LNCaP clone FGC (cell line): ENCODE data around the gene ZC3H18.

Experiments used
- DNase-seq: peaks from one replicate; pipeline ENCODE4 v3.0.0-alpha.2; 2011; ENCODE audit warnings: low read depth
- H3K4me3 ChIP-seq: 2 replicates; pipeline ENCODE4 v1.5.1; 2011; ENCODE audit warnings: mild to moderate bottlenecking, low read depth, low read length, control low read depth
- TF ChIP-seq, protein P1 (sequence below): IDR thresholded peaks from 2 replicates; pipeline ENCODE4 v1.5.1; 2012; ENCODE audit warnings: mild to moderate bottlenecking; ENCODE audit not compliant: control insufficient read depth, insufficient read depth; ENCODE audit errors: extremely low read depth

Gene ZC3H18

GRCh38 chr16:88589441-88589840 lies 19.2 kb downstream of the ZC3H18 start:
- H3K4me3 ChIP-seq: no peak overlapping the region
- no peak for DNase-seq
- TF ChIP-seq, protein P1, sequence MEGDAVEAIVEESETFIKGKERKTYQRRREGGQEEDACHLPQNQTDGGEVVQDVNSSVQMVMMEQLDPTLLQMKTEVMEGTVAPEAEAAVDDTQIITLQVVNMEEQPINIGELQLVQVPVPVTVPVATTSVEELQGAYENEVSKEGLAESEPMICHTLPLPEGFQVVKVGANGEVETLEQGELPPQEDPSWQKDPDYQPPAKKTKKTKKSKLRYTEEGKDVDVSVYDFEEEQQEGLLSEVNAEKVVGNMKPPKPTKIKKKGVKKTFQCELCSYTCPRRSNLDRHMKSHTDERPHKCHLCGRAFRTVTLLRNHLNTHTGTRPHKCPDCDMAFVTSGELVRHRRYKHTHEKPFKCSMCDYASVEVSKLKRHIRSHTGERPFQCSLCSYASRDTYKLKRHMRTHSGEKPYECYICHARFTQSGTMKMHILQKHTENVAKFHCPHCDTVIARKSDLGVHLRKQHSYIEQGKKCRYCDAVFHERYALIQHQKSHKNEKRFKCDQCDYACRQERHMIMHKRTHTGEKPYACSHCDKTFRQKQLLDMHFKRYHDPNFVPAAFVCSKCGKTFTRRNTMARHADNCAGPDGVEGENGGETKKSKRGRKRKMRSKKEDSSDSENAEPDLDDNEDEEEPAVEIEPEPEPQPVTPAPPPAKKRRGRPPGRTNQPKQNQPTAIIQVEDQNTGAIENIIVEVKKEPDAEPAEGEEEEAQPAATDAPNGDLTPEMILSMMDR: no peak

- DNase-seq: no peak
- TF ChIP-seq, protein P1: no peak
- H3K4me3 ChIP-seq: no peak overlapping the region
Measured at GRCh38 chr16:88591577-88592021, 21.4 kb downstream of the ZC3H18 start.

- TF ChIP-seq, protein P1: no peak
- H3K4me3 ChIP-seq: no peak overlapping the region
- DNase-seq: no peak
Measured at GRCh38 chr16:88593061-88593460, 22.9 kb downstream of the ZC3H18 start.

DNA sequence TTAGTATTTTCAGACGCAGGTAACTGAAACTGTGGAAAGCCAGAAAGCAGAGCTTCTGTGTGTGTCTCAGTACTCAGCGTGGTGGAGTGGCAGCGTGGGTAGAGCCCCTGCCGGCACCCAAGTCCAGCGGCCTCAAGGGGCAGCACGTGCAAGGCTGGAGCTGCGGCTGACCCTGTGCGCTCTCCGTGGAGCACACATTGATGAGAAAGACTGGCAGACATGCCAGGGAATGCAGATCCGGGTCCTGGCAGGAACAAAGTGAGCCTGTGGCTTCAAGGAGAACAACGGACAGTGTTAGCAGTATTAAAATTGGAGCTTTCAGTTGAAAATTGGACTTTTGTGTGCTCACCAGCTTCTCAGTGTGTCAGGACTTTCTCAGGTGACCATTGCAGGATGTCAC lies 23.3 kb downstream of the ZC3H18 start:
- TF ChIP-seq, protein P1: no peak
- H3K4me3 ChIP-seq: no peak overlapping the region

DNA sequence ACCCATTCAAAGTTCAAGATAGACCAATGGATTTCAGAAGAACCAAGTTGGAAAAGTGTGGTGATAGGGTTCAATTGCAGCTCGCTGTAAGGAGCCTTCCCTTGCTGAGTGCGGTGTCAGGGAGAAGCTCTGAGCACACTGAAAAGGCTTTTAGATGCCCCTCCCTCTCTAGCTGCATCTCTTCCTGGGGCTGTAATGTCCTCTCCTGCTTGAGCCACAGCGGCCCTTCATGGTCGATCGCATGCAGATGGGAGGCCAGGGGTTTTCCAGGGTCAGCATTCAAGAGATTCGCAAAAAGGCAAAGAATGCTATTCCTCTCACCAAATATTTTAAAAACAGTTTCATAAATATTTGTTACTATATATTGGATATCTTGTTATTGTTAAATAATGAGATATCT lies 23.7 kb downstream of the ZC3H18 start:
- TF ChIP-seq, protein P1: no peak
- no peak for DNase-seq
- H3K4me3 ChIP-seq: no peak overlapping the region

More for the DNA sequence above, 23.3 kb downstream of the ZC3H18 start:
- no peak for DNase-seq

GRCh38 chr16:88595101-88595500 lies 24.9 kb downstream of the ZC3H18 start:
- TF ChIP-seq, protein P1: no peak
- no peak overlapping the region for H3K4me3 ChIP-seq
- no peak for DNase-seq

GRCh38 chr16:88595921-88596320 lies 25.7 kb downstream of the ZC3H18 start:
- TF ChIP-seq, protein P1: no peak
- no peak for DNase-seq
- no peak overlapping the region for H3K4me3 ChIP-seq
